DOHH2 (cell line): Measurements from ENCODE around the gene KMT2A.
A peak's percentile ranks its signal among the peaks of the same experiment; 100 is the strongest.

Source experiments
- H3F3A ChIP-seq: fragments of 200-600 bp; sonication (generic), shearing (Covaris generic); 2 replicates; pipeline ENCODE4 v1.6.0; 2016; ENCODE audit warnings: antibody characterized with exemption, mild to moderate bottlenecking; ENCODE audit not compliant: control insufficient read depth, insufficient read depth
- H3K27ac ChIP-seq: fragments of 200-600 bp; sonication (generic); 2 replicates; pipeline ENCODE4 v1.5.1; 2014; ENCODE audit warnings: low read depth, mild to moderate bottlenecking, low read length, moderate library complexity
- H3K27me3 ChIP-seq: fragments of 200-600 bp; sonication (generic); 2 replicates; pipeline ENCODE4 v1.6.1; 2014; ENCODE audit warnings: mild to moderate bottlenecking, low read length, mixed read lengths; ENCODE audit not compliant: control insufficient read depth
- H3K36me3 ChIP-seq: fragments of 200-600 bp; sonication (generic); 2 replicates; pipeline ENCODE4 v1.6.1; 2014; ENCODE audit warnings: mild to moderate bottlenecking, low read length, moderate library complexity, mixed read lengths; ENCODE audit not compliant: control insufficient read depth
- H3K4me1 ChIP-seq: fragments of 200-600 bp; sonication (generic); 2 replicates; pipeline ENCODE4 v1.6.1; 2014; ENCODE audit warnings: mild to moderate bottlenecking, low read length, mixed read lengths; ENCODE audit not compliant: control insufficient read depth
- H3K4me2 ChIP-seq: fragments of 200-600 bp; sonication (generic); 2 replicates; pipeline ENCODE4 v1.6.0; 2014; ENCODE audit warnings: mild to moderate bottlenecking, low read length, moderate library complexity
- H3K4me3 ChIP-seq: fragments of 200-600 bp; sonication (generic); 2 replicates; pipeline ENCODE4 v1.5.1; 2014; ENCODE audit warnings: mild to moderate bottlenecking, low read length, mixed read lengths
- H3K79me2 ChIP-seq: fragments of 200-600 bp; sonication (generic); 2 replicates; pipeline ENCODE4 v1.6.1; 2014; ENCODE audit warnings: mild to moderate bottlenecking, low read length, mixed read lengths; ENCODE audit not compliant: control insufficient read depth
- H3K9me2 ChIP-seq: fragments of 200-600 bp; sonication (generic); replicated peaks from 2 replicates; pipeline ENCODE4 v1.6.1; 2014; ENCODE audit warnings: mild to moderate bottlenecking, low read length, mixed read lengths; ENCODE audit not compliant: control insufficient read depth
- H3K9me3 ChIP-seq: fragments of 200-600 bp; sonication (generic); 2 replicates; pipeline ENCODE4 v1.6.1; 2014; ENCODE audit warnings: antibody characterized with exemption, low read length, mixed read lengths; ENCODE audit not compliant: control insufficient read depth, insufficient read depth
- H4K20me1 ChIP-seq: fragments of 200-600 bp; sonication (generic); 2 replicates; pipeline ENCODE4 v1.6.0; 2014; ENCODE audit warnings: low read depth, mild to moderate bottlenecking, antibody characterized with exemption, low read length, moderate library complexity; ENCODE audit not compliant: control insufficient read depth, insufficient read depth
- CTCF ChIP-seq: fragments of 200-600 bp; sonication (generic); IDR thresholded peaks from one replicate; pipeline ENCODE4 v1.5.1; 2014; ENCODE audit warnings: antibody characterized with exemption, mild to moderate bottlenecking, low read depth, low read length; ENCODE audit not compliant: poor library complexity, severe bottlenecking
- EZH2phosphoT487 ChIP-seq: fragments of 200-600 bp; sonication (generic); IDR thresholded peaks from 2 replicates; pipeline ENCODE4 v1.6.1; 2017; ENCODE audit warnings: borderline replicate concordance, mild to moderate bottlenecking, antibody characterized with exemption, low read length, moderate library complexity, mixed read lengths

Gene KMT2A

DNA sequence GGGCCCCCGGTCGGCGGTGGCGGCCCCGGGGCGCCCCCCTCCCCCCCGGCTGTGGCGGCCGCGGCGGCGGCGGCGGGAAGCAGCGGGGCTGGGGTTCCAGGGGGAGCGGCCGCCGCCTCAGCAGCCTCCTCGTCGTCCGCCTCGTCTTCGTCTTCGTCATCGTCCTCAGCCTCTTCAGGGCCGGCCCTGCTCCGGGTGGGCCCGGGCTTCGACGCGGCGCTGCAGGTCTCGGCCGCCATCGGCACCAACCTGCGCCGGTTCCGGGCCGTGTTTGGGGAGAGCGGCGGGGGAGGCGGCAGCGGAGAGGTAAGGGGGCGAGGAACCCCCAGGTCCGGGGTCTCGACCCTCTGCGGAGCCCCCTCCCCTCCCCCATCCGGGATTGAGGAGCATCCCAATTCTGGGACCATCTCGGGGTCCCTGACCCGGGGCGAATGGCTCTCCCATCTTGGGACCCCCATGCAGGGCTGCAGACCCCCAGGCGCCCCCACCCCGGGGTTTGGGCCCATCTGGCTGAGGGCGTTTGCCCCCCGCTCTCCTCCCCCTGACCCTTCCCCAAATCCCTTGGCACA, 431 bp downstream of the KMT2A start:
- no peak for TF ChIP-seq CTCF
- TF ChIP-seq EZH2phosphoT487: no peak
- Histone ChIP-seq H3K4me2 (peak overlapping the region; percentile 98), H3K36me3 (peaks cover 44% of the 10 kb centered on the region), H3K27me3 (no peaks in the 10 kb centered on the region), H3K4me1 (peaks cover 53% of the 10 kb centered on the region), H4K20me1 (peaks cover 32% of the 10 kb centered on the region), H3K27ac (peak overlapping the region; percentile 59), H3K9me3 (no peaks in the 10 kb centered on the region), H3K4me3 (peak overlapping the region; percentile 88), H3K9me2 (no peaks in the 10 kb centered on the region), H3K79me2 (peaks cover 52% of the 10 kb centered on the region), H3F3A (peaks cover 11% of the 10 kb centered on the region)

- H3K9me2 ChIP-seq: no peaks in the 10 kb centered on the region
- peaks cover 59% of the 10 kb centered on the region for H3K4me1 ChIP-seq
- peaks cover 35% of the 10 kb centered on the region for H4K20me1 ChIP-seq
- H3K27me3 ChIP-seq: no peaks in the 10 kb centered on the region
- H3K4me3 ChIP-seq: peak overlapping the region; percentile 88
- peaks cover 60% of the 10 kb centered on the region for H3K79me2 ChIP-seq
- H3K36me3 ChIP-seq: peaks cover 51% of the 10 kb centered on the region
- H3K27ac ChIP-seq: peak overlapping the region; percentile 59
- H3F3A ChIP-seq: peaks cover 11% of the 10 kb centered on the region
- no peak for TF ChIP-seq CTCF
- no peak for TF ChIP-seq EZH2phosphoT487
- H3K4me2 ChIP-seq: peak overlapping the region; percentile 98
- no peaks in the 10 kb centered on the region for H3K9me3 ChIP-seq
Observed at GRCh38 chr11:118437208-118438125, 1.2 kb downstream of the KMT2A start.

- Histone ChIP-seq H3K36me3 (peaks cover 61% of the 10 kb centered on the region), H3K9me2 (no peaks in the 10 kb centered on the region), H4K20me1 (peaks cover 35% of the 10 kb centered on the region), H3K27me3 (no peaks in the 10 kb centered on the region), H3K4me3 (peak overlapping the region; percentile 88), H3K4me1 (peaks cover 59% of the 10 kb centered on the region), H3K9me3 (no peaks in the 10 kb centered on the region), H3F3A (peaks cover 11% of the 10 kb centered on the region), H3K4me2 (peak overlapping the region; percentile 98), H3K79me2 (peaks cover 69% of the 10 kb centered on the region), H3K27ac (peak overlapping the region; percentile 59; the same call in 1 of the 2 replicates)
- TF ChIP-seq CTCF (no peak), EZH2phosphoT487 (no peak)
Observed at GRCh38 chr11:118438314-118438931, 2.1 kb downstream of the KMT2A start.
